DMS53 (cell line): ENCODE results near the gene POU2F1.

Experiments used
- DNase-seq: peaks from one replicate; lab custom pipeline; 2025; lab: John Stamatoyannopoulos, UW

The POU2F1 gene

DNA sequence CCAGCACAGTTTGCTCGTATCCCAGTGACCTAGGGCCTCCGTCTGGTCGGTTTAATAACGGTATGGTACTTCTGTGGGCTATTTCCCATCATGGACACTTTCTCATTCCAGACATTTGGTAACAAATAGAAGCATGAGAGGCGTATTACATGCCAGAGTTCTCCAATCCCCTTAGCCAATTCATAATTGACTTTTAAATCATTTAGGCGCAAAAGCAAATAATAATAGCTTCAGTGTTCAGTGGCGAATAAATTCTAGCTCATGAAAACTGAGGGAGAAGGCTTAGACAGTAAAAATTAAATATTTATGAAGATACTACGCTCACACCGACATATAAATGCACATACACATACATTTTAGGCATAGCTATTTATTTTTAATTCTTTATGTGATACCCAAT lies 247.1 kb downstream of the POU2F1 start:
- DNase-seq = no peak

DNA sequence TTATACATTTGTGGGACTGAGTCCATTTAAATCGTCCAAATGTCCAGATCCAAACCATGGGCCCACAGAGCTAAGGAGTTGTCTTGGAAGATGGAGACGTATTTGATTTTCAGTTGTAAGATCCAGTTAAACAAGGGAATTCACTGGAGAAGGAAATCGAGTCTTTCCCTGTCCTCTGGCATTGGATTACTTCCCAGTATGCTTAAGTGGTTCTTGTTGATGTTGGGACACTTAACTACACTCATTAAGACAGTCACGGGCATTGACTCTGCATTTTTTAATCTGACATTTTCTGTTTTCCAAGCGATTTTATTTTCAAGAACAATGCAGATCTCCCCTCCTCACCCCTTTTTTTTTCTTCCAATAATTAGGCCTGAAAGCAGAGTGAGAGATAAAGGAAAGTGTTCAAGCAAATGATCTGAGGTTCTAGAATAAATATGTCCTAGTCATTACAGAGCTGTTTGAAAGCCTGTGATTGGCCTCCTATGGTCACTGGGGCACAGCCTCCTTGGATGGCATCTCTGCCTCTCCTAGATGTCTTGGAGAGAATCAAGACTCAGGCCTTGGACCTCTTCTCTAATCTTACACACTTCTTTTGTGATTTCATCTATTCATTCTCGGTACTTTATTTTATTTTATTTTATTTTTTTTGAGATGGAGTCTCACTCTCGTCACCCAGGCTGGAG lies 248.7 kb downstream of the POU2F1 start:
- no peak for DNase-seq

DNA sequence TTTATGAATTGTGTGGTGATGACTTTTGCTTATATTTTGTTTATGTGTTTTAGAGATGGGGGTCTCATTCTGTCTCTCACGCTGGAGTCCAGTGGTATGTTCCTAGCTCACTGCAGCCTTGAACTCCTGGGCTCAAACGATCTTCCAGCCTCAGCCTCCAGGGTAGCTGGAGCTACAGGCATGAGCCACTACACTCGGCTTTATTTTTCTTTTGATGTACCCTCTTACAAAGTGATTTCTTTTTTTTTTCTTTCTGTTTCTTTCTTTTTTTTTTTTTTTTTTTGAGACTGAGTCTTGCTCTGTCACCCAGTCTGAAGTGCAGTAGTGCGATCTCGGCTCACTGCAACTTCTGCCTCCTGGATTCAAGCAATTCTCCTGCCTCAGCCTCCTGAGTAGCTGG lies 250.9 kb downstream of the POU2F1 start:
- no peak for DNase-seq

DNA sequence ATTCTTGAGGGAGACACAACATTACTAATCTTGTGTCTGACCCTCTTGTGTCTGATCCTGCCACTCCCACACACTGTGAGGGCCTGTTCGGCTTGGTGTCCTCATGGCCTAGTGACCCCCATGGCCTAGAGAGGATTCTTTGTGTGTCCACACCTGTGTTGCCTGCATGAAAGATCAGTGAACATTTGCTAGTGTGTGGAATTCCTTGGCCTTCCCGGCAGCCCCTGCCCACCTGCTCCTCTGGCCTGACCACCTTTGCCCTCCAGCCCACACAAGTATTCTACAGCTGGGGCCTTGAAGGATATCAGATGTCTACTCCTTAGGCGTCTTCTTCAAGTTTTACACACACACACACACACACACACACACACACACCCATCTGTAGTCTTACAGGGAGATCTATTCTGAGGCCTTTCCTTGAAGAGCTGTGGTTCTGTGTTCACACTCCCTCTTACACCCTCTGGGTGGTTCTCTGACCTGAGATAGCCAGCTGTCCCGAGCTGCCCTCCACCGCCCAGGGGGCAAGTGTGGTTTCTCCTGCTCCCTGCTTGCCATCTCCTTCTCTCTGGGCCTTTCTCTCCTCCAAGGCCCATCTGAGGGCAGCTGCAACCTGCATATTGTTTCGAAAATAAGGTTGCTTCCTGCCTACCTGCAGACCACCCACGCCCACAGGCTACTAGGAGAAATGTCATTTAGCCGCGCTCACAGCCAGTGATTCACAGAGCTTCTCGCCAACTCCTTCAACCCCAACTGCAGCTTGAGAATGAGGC lies 252.3 kb downstream of the POU2F1 start:
- no peak for DNase-seq

DNA sequence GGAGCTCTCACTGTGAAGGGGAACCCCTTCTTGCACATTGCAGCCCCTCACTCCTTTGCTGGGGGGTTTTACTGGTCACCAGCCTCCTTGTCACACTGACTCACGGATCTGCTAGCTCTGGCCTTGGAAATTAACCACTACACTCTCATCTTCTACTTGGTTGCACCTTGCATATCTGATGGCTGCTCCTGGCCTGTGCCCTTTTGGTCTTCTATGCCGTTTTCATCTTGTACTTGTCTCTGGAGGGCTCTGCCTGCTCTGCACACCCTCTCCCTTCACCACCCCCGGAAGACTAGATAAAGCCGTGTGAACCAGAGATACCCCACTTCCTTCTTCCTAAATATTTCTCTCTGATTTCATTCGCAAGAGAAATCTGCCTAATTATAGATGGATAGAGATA lies 253.1 kb downstream of the POU2F1 start:
- no peak for DNase-seq

DNA sequence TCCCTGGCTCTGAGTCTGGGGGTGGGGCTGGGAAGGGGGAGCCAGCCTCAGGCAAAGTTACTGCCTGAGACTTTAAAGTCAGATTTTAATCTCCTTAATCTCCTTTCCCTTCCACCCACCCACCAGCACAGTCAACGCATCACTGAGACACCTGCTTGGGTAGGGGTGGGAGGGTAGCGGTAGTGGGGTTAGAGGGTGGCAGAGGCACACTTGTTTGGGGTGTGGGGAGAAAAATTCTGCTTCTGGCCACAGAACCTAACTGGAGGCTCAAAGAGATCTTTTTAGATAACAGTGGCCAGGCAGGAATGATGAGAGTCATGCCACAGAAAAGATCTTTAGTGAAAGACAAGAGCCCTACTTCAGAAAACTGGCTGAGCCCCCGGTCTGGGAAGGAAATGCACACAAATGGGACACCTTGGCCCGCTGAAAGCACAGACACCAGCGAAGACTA lies 253.5 kb downstream of the POU2F1 start:
- DNase-seq = no peak

DNA sequence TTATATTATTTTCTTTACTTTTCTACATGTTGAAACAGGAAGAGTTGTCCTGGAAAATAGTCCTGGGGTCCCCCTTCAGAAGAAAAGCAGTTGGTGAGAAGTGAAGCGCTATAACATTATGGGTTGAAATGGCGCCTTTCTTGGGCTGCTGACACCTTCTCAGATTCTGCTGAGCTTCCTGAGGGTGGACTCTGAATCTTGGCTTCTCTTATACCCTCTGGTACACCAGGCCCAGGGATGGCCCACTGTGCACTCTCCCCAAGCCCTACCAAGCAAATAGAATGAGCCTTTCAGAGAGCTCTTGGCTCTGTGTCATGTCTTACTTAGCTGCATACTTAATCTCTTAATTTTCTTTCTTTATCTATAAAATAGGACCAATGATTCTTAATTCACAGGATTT lies 255.4 kb downstream of the POU2F1 start:
- DNase-seq = no peak
